Karpas-422 (cell line): ENCODE results near the gene SCAP. TPM values are rescaled to one million over a fixed set of nuclear protein-coding genes. Genes with fewer than 3 reads are reported as not detected.
"Not testable (repeated sequence)": the region's sequence is repeated elsewhere in the genome, so short reads cannot be mapped to it uniquely, and the experiment has no call there.

Experiments used
- DNase-seq: peaks from one replicate; pipeline ENCODE4 v3.0.0-alpha.2; 2015
- H2AFZ ChIP-seq: fragments of 200-600 bp; sonication (generic); 2 replicates; pipeline ENCODE4 v1.6.1; 2014; ENCODE audit warnings: antibody characterized with exemption, low read length, mixed read lengths
- H3K27ac ChIP-seq: fragments of 200-600 bp; sonication (generic); 2 replicates; pipeline ENCODE4 v1.5.1; 2014; ENCODE audit warnings: mild to moderate bottlenecking, low read length, moderate library complexity
- H3K27me3 ChIP-seq: fragments of 200-600 bp; sonication (generic); 2 replicates; pipeline ENCODE4 v1.6.1; 2014; ENCODE audit warnings: low read length, mixed read lengths
- H3K36me3 ChIP-seq: fragments of 200-600 bp; sonication (generic); 2 replicates; pipeline ENCODE4 v1.6.1; 2014; ENCODE audit warnings: low read length, mixed read lengths; ENCODE audit not compliant: insufficient read depth
- H3K4me1 ChIP-seq: fragments of 200-600 bp; sonication (generic); 2 replicates; pipeline ENCODE4 v1.6.1; 2014; ENCODE audit warnings: mild to moderate bottlenecking, low read length, mixed read lengths
- H3K4me2 ChIP-seq: fragments of 200-600 bp; sonication (generic); 2 replicates; pipeline ENCODE4 v1.6.1; 2014; ENCODE audit warnings: low read length, low read depth, mild to moderate bottlenecking; ENCODE audit not compliant: poor library complexity, severe bottlenecking
- H3K4me3 ChIP-seq: fragments of 200-600 bp; sonication (generic); 2 replicates; pipeline ENCODE4 v1.5.1; 2014; ENCODE audit warnings: mild to moderate bottlenecking, antibody characterized with exemption, low read length, mixed read lengths
- H3K79me2 ChIP-seq: fragments of 200-600 bp; sonication (generic); 2 replicates; pipeline ENCODE4 v1.6.1; 2014; ENCODE audit warnings: mild to moderate bottlenecking, low read length, mixed read lengths
- H3K9ac ChIP-seq: fragments of 200-600 bp; sonication (generic); 2 replicates; pipeline ENCODE4 v1.6.0; 2014; ENCODE audit warnings: low read length
- H3K9me2 ChIP-seq: fragments of 200-600 bp; sonication (generic), shearing (Covaris generic); replicated peaks from 2 replicates; pipeline ENCODE4 v1.6.0; 2014; ENCODE audit warnings: mild to moderate bottlenecking, low read length, moderate library complexity; ENCODE audit not compliant: insufficient read depth
- H3K9me3 ChIP-seq: fragments of 300-700, 200-600 bp; sonication (generic); 2 replicates; pipeline ENCODE4 v1.6.1; 2014; ENCODE audit warnings: low read length, mixed read lengths
- H4K20me1 ChIP-seq: fragments of 200-600 bp; sonication (generic); 2 replicates; pipeline ENCODE4 v1.6.1; 2014; ENCODE audit warnings: mild to moderate bottlenecking, antibody characterized with exemption, low read length, low read depth; ENCODE audit not compliant: insufficient read depth
- total RNA-seq: library from RNA; depleted of rRNA; stranded (reverse); fragments of >200 nt; shearing (Covaris generic); gene quantifications from 2 replicates; pipeline ENCODE4 v1.2.3, GENCODE V29; 2014; ENCODE audit warnings: low replicate concordance

Gene SCAP
- total RNA-seq, 1 experiment from 2014 or later: 109 TPM

GRCh38 chr3:47478022-47478421 lies 2.3 kb upstream of the SCAP start:
- no peak for DNase-seq
- H2AFZ ChIP-seq: no peak overlapping the region
- H3K4me3 ChIP-seq: no peak overlapping the region
- no peaks in the 10 kb centered on the region for H3K9me3 ChIP-seq
- peak overlapping the region; percentile 71 for H3K27ac ChIP-seq
- H4K20me1 ChIP-seq: peaks cover 8% of the 10 kb centered on the region; the same call in 1 of the 2 replicates
- peak overlapping the region; percentile 43 for H3K9ac ChIP-seq
- H3K4me1 ChIP-seq: peaks cover 47% of the 10 kb centered on the region
- H3K36me3 ChIP-seq: peaks cover 7% of the 10 kb centered on the region; the same call in 1 of the 2 replicates
- H3K4me2 ChIP-seq: no peak overlapping the region
- no peaks in the 10 kb centered on the region for H3K27me3 ChIP-seq
- H3K9me2 ChIP-seq: no peaks in the 10 kb centered on the region
- H3K79me2 ChIP-seq: peaks cover 40% of the 10 kb centered on the region

GRCh38 chr3:47476644-47477199 lies 981 bp upstream of the SCAP start:
- Histone ChIP-seq H3K4me1 (peaks cover 37% of the 10 kb centered on the region), H3K27ac (peak overlapping the region; percentile 87), H2AFZ (no peak overlapping the region), H3K36me3 (peaks cover 11% of the 10 kb centered on the region; the same call in 1 of the 2 replicates), H3K4me3 (peak overlapping the region; percentile 85), H3K9me3 (no peaks in the 10 kb centered on the region), H3K79me2 (peaks cover 50% of the 10 kb centered on the region), H4K20me1 (peaks cover 8% of the 10 kb centered on the region; the same call in 1 of the 2 replicates), H3K9ac (peak overlapping the region; percentile 89), H3K27me3 (no peaks in the 10 kb centered on the region), H3K9me2 (no peaks in the 10 kb centered on the region), H3K4me2 (peak overlapping the region; percentile 77)
- no peak for DNase-seq

- Histone ChIP-seq H3K27ac (peak overlapping the region; percentile 87), H4K20me1 (peaks cover 11% of the 10 kb centered on the region; the same call in 1 of the 2 replicates), H3K9ac (peak overlapping the region; percentile 89), H3K9me3 (no peaks in the 10 kb centered on the region), H3K36me3 (peaks cover 14% of the 10 kb centered on the region; the same call in 1 of the 2 replicates), H3K4me1 (peaks cover 33% of the 10 kb centered on the region), H3K4me2 (peak overlapping the region; percentile 77), H3K4me3 (peak overlapping the region; percentile 85), H3K27me3 (no peaks in the 10 kb centered on the region), H2AFZ (0 out of 2 replicates have a peak overlapping the region, but pooled peaks have one; percentile 38), H3K9me2 (no peaks in the 10 kb centered on the region), H3K79me2 (peaks cover 55% of the 10 kb centered on the region)
- DNase-seq: peak; percentile 46
Measured at GRCh38 chr3:47476330-47476626, 537 bp upstream of the SCAP start.

GRCh38 chr3:47475029-47475569 lies 642 bp downstream of the SCAP start:
- H3K4me3 ChIP-seq: peak overlapping the region; percentile 85
- no peaks in the 10 kb centered on the region for H3K9me2 ChIP-seq
- no peaks in the 10 kb centered on the region for H3K9me3 ChIP-seq
- peak; percentile 71 for DNase-seq
- H3K27ac ChIP-seq: peak overlapping the region; percentile 78
- peaks cover 17% of the 10 kb centered on the region for H3K36me3 ChIP-seq
- H3K4me2 ChIP-seq: peak overlapping the region; percentile 77
- peaks cover 32% of the 10 kb centered on the region for H3K4me1 ChIP-seq
- H2AFZ ChIP-seq: no peak overlapping the region
- H3K27me3 ChIP-seq: no peaks in the 10 kb centered on the region
- H4K20me1 ChIP-seq: peaks cover 12% of the 10 kb centered on the region; the same call in 1 of the 2 replicates
- H3K9ac ChIP-seq: peak overlapping the region; percentile 89
- peaks cover 66% of the 10 kb centered on the region for H3K79me2 ChIP-seq

- Histone ChIP-seq H3K4me2 (no peak overlapping the region), H3K27ac (no peak overlapping the region), H2AFZ (no peak overlapping the region), H3K27me3 (no peaks in the 10 kb centered on the region), H3K4me1 (peaks cover 32% of the 10 kb centered on the region), H3K4me3 (no peak overlapping the region), H3K9me2 (no peaks in the 10 kb centered on the region), H3K9me3 (peaks cover 3% of the 10 kb centered on the region; the same call in 1 of the 2 replicates), H4K20me1 (peaks cover 12% of the 10 kb centered on the region; the same call in 1 of the 2 replicates), H3K79me2 (peaks cover 81% of the 10 kb centered on the region), H3K9ac (no peak overlapping the region), H3K36me3 (peaks cover 28% of the 10 kb centered on the region)
- DNase-seq: no peak
Measured at GRCh38 chr3:47473391-47473790, 2.4 kb downstream of the SCAP start.

- Histone ChIP-seq H3K79me2 (peaks cover 94% of the 10 kb centered on the region), H3K27me3 (no peaks in the 10 kb centered on the region), H3K27ac (no peak overlapping the region), H3K4me2 (no peak overlapping the region), H3K9ac (no peak overlapping the region), H3K4me1 (peaks cover 9% of the 10 kb centered on the region), H3K9me3 (peaks cover 3% of the 10 kb centered on the region; the same call in 1 of the 2 replicates), H2AFZ (no peak overlapping the region), H3K9me2 (no peaks in the 10 kb centered on the region), H3K4me3 (no peak overlapping the region), H3K36me3 (peaks cover 37% of the 10 kb centered on the region), H4K20me1 (peaks cover 13% of the 10 kb centered on the region; the same call in 1 of the 2 replicates)
- DNase-seq: no peak
Measured at GRCh38 chr3:47469616-47470015, 6.1 kb downstream of the SCAP start.

- H3K9me2 ChIP-seq, H3K4me1 ChIP-seq, H3K9me3 ChIP-seq, H3K27ac ChIP-seq, H2AFZ ChIP-seq, DNase-seq, H3K27me3 ChIP-seq, H3K9ac ChIP-seq, H3K4me3 ChIP-seq, H3K4me2 ChIP-seq: not testable (repeated sequence)
- peaks cover 34% of the 10 kb centered on the region for H3K36me3 ChIP-seq
- peaks cover 11% of the 10 kb centered on the region; the same call in 1 of the 2 replicates for H4K20me1 ChIP-seq
- peaks cover 93% of the 10 kb centered on the region for H3K79me2 ChIP-seq
Measured at GRCh38 chr3:47468315-47468714, 7.4 kb downstream of the SCAP start.

GRCh38 chr3:47464588-47464987 lies 11.2 kb downstream of the SCAP start:
- Histone ChIP-seq H3K9me2 (no peaks in the 10 kb centered on the region), H3K9me3 (peaks cover under 1% of the 10 kb centered on the region; the same call in 1 of the 2 replicates), H3K4me2 (no peak overlapping the region), H3K27me3 (no peaks in the 10 kb centered on the region), H3K4me1 (no peaks in the 10 kb centered on the region), H4K20me1 (0 out of 2 replicates have a peak, but pooled peaks cover 15% of the 10 kb centered on the region), H3K27ac (no peak overlapping the region), H2AFZ (no peak overlapping the region), H3K9ac (no peak overlapping the region), H3K36me3 (peaks cover 21% of the 10 kb centered on the region), H3K79me2 (peaks cover 93% of the 10 kb centered on the region), H3K4me3 (no peak overlapping the region)
- DNase-seq: peak; percentile 60
